CD4-positive, alpha-beta T cell treated with Interleukin-15 for 4 hours (primary cell): Measurements from ENCODE around the gene SPHK1.
A peak's percentile ranks its signal among the peaks of the same experiment; 100 is the strongest.

ENCODE experiments used
- DNase-seq: peaks from one replicate; pipeline ENCODE4 v3.0.0-alpha.2; 2020; ENCODE audit warnings: low spot score

The SPHK1 gene

GRCh38 chr17:76384987-76385891 is 830 bp downstream of the SPHK1 start:
- peak; percentile 20 for DNase-seq

- DNase-seq = peak; percentile 84
Measured at GRCh38 chr17:76385892-76386786, 1.7 kb downstream of the SPHK1 start.

- DNase-seq = no peak
Measured at GRCh38 chr17:76386966-76387765, 2.8 kb downstream of the SPHK1 start.

- DNase-seq = no peak
Measured at GRCh38 chr17:76388966-76389888, 4.8 kb downstream of the SPHK1 start.

- DNase-seq = no peak
Measured at GRCh38 chr17:76390003-76390421, 5.6 kb downstream of the SPHK1 start.

GRCh38 chr17:76391200-76391715 is 6.8 kb downstream of the SPHK1 start:
- DNase-seq = no peak

- DNase-seq = no peak
Measured at GRCh38 chr17:76394166-76394565, 9.8 kb downstream of the SPHK1 start.

- no peak for DNase-seq
Measured at GRCh38 chr17:76395980-76396379, 11.6 kb downstream of the SPHK1 start.

- DNase-seq = no peak
Measured at GRCh38 chr17:76397184-76397583, 12.8 kb downstream of the SPHK1 start.

- peak; percentile 85 for DNase-seq
Measured at GRCh38 chr17:76397687-76398522, 13.5 kb downstream of the SPHK1 start.

- no peak for DNase-seq
Measured at GRCh38 chr17:76398523-76399174, 14.2 kb downstream of the SPHK1 start.

GRCh38 chr17:76399175-76400172 is 15.1 kb downstream of the SPHK1 start:
- no peak for DNase-seq

- no peak for DNase-seq
Measured at GRCh38 chr17:76402711-76403110, 18.3 kb downstream of the SPHK1 start.

GRCh38 chr17:76404256-76404655 is 19.8 kb downstream of the SPHK1 start:
- no peak for DNase-seq

- no peak for DNase-seq
Measured at GRCh38 chr17:76404976-76405563, 20.7 kb downstream of the SPHK1 start.

- DNase-seq = no peak
Measured at GRCh38 chr17:76405607-76405966, 21.2 kb downstream of the SPHK1 start.

GRCh38 chr17:76405967-76406647 is 21.7 kb downstream of the SPHK1 start:
- no peak for DNase-seq
